Liver (tissue), 9 donors: ENCODE results near the gene PGBD5. TPM values are rescaled to one million over a fixed set of nuclear protein-coding genes. Genes with fewer than 3 reads are reported as not detected.

Source experiments
- DNase-seq: peaks from one replicate; pipeline ENCODE4 v3.0.0-alpha.2; 2017; ENCODE audit warnings: low spot score
- H3K27ac ChIP-seq, 2 donors: one replicate each; pipeline ENCODE4 v1.7.0; 2013; ENCODE audit warnings: inconsistent platforms in 2 of 2, low read length in 2 of 2, control low read depth in 1 of 2, low read depth in 1 of 2, mild to moderate bottlenecking in 1 of 2
- H3K27me3 ChIP-seq, 4 donors: one replicate each; pipeline versions ENCODE4 v1.6.1 to v1.7.0; 2013; ENCODE audit warnings: low read length in 3 of 4, inconsistent platforms in 1 of 4, mild to moderate bottlenecking in 1 of 4, moderate library complexity in 1 of 4; ENCODE audit not compliant: control insufficient read depth in 4 of 4, insufficient read depth in 4 of 4
- H3K36me3 ChIP-seq, 4 donors: one replicate each; pipeline versions ENCODE4 v1.6.1 to v1.7.0; 2013; ENCODE audit warnings: low read length in 3 of 4, mild to moderate bottlenecking in 3 of 4, low read depth in 1 of 4, moderate library complexity in 1 of 4; ENCODE audit not compliant: control insufficient read depth in 4 of 4, insufficient read depth in 3 of 4
- H3K4me1 ChIP-seq, 4 donors: one replicate each; pipeline versions ENCODE4 v1.6.1 to v1.7.0; 2013; ENCODE audit warnings: low read length in 3 of 4, mild to moderate bottlenecking in 3 of 4, moderate library complexity in 1 of 4; ENCODE audit not compliant: control insufficient read depth in 4 of 4, insufficient read depth in 4 of 4
- H3K4me3 ChIP-seq, 3 donors: one replicate each; pipeline versions ENCODE4 v1.6.1 to v1.7.0; 2013; ENCODE audit warnings: low read length in 3 of 3, control low read depth in 1 of 3, low read depth in 1 of 3, mild to moderate bottlenecking in 1 of 3
- H3K9ac ChIP-seq, 2 donors: one replicate each; pipeline ENCODE4 v1.7.0; 2013; ENCODE audit warnings: low read length in 2 of 2, mild to moderate bottlenecking in 2 of 2, moderate library complexity in 2 of 2, control low read depth in 1 of 2, low read depth in 1 of 2
- H3K9me3 ChIP-seq, 4 donors: one replicate each; pipeline versions ENCODE4 v1.6.1 to v1.7.0; 2013; ENCODE audit warnings: low read length in 3 of 4; ENCODE audit not compliant: control insufficient read depth in 4 of 4
- EGR1 ChIP-seq, 2 donors: IDR thresholded peaks; 2 replicates each; pipeline ENCODE4 v1.6.1; 2016 to 2018; ENCODE audit warnings: antibody characterized with exemption in 2 of 2, low read depth in 2 of 2
- FOXA1 ChIP-seq: IDR thresholded peaks from 2 replicates; pipeline ENCODE4 v1.6.1; 2016; ENCODE audit warnings: antibody characterized with exemption
- FOXA2 ChIP-seq: IDR thresholded peaks from 2 replicates; pipeline ENCODE4 v1.6.1; 2016; ENCODE audit warnings: antibody characterized with exemption
- GABPA ChIP-seq, 2 donors: IDR thresholded peaks in 1 of 2; conservative IDR thresholded peaks in 1 of 2; 2 replicates each; pipeline ENCODE4 v1.6.1; 2016; ENCODE audit warnings: antibody characterized with exemption in 2 of 2, mild to moderate bottlenecking in 1 of 2, moderate library complexity in 1 of 2
- HNF4A ChIP-seq, 2 donors: conservative IDR thresholded peaks; 2 replicates each; pipeline ENCODE4 v1.6.1; 2016; ENCODE audit warnings: antibody characterized with exemption in 2 of 2, mild to moderate bottlenecking in 2 of 2
- HNF4G ChIP-seq: IDR thresholded peaks from 2 replicates; pipeline ENCODE4 v1.6.1; 2016; ENCODE audit warnings: antibody characterized with exemption
- JUND ChIP-seq, 2 donors: IDR thresholded peaks; 2 replicates each; pipeline ENCODE4 v1.6.1; 2016; ENCODE audit warnings: antibody characterized with exemption in 2 of 2
- NR2F2 ChIP-seq: IDR thresholded peaks from 2 replicates; pipeline ENCODE4 v1.6.1; 2016; ENCODE audit warnings: antibody characterized with exemption
- RAD21 ChIP-seq, 2 donors: IDR thresholded peaks; 2 replicates each; pipeline ENCODE4 v1.6.1; 2016; ENCODE audit warnings: antibody characterized with exemption in 2 of 2, mild to moderate bottlenecking in 2 of 2
- RXRA ChIP-seq, 2 donors: IDR thresholded peaks; 2 replicates each; pipeline ENCODE4 v1.6.1; 2017 to 2018; ENCODE audit warnings: antibody characterized with exemption in 2 of 2, mild to moderate bottlenecking in 1 of 2
- SP1 ChIP-seq: IDR thresholded peaks from 2 replicates; pipeline ENCODE4 v1.6.1; 2018; ENCODE audit warnings: antibody characterized with exemption, mild to moderate bottlenecking
- TAF1 ChIP-seq: conservative IDR thresholded peaks from 2 replicates; pipeline ENCODE4 v1.6.1; 2016; ENCODE audit warnings: antibody characterized with exemption, mild to moderate bottlenecking
- YY1 ChIP-seq: IDR thresholded peaks from 2 replicates; pipeline ENCODE4 v1.6.1; 2016; ENCODE audit warnings: antibody characterized with exemption, mild to moderate bottlenecking
- WGBS: extraction: QIAGEN DNeasy Blood & Tissue Kit; methylation state at CpG from one replicate; pipeline ENCODE4 v1.1.7; 2013; 5-methylcytosine and 5-hydroxymethylcytosine counted together
- polyA plus RNA-seq, 2 donors: library from polyadenylated mRNA; stranded (reverse) in 1 of 2; unstranded in 1 of 2; fragments of 200-250 nt in 1 of 2; fragments of >200 nt in 1 of 2; fragmentation: Nextera tagmentation in 1 of 2; extraction: Ambion mirVana in 1 of 2; gene quantifications; one replicate each; pipeline versions ENCODE4 v1.2.1 to v1.2.3, GENCODE V29; 2013 to 2015
- total RNA-seq, 2 donors: library from RNA; depleted of rRNA; stranded (reverse); fragments of >200 nt; gene quantifications; one replicate each; pipeline ENCODE4 v1.2.3, GENCODE V29; 2014
- TF ChIP-seq, protein P1 (sequence below): IDR thresholded peaks from 2 replicates; pipeline ENCODE4 v1.6.1; 2016; ENCODE audit warnings: antibody characterized with exemption, mild to moderate bottlenecking
- TF ChIP-seq, protein P2 (sequence below): fragments of 150-350 bp; IDR thresholded peaks from 2 replicates; pipeline ENCODE4 v1.5.1; 2017; ENCODE audit warnings: improper control_type of control experiment, low read depth, low read length; ENCODE audit not compliant: missing input control
- TF ChIP-seq, protein P3 (sequence below): IDR thresholded peaks from 2 replicates; pipeline ENCODE4 v1.6.1; 2016; ENCODE audit warnings: antibody characterized with exemption
- TF ChIP-seq, protein P4 (sequence below): IDR thresholded peaks from 2 replicates; pipeline ENCODE4 v1.6.1; 2016; ENCODE audit warnings: antibody characterized with exemption
- donor health status: healthy.
- donor health status: healthy.
- donor health status: healthy.
- donor health status: healthy.
- donor health status: healthy.

Gene PGBD5
- total and polyA plus RNA-seq, 4 donors, result 0.88 to 5.4 (median 2.7) TPM

GRCh38 chr1:230414694-230415093 is 11.4 kb downstream of the PGBD5 start:
- Histone ChIP-seq H3K4me1 (peaks cover 0 to 2% (median 0%) of the 10 kb centered on the region in 4 donors), H3K9ac (no peak overlapping the region), H3K27ac (no peak overlapping the region), H3K27me3 (no peaks in the 10 kb centered on the region), H3K36me3 (no peaks in the 10 kb centered on the region), H3K4me3 (no peak overlapping the region), H3K9me3 (no peaks in the 10 kb centered on the region)
- WGBS, result 87% methylated on average over 4 of the region's 4 CpGs
- no peak for TF ChIP-seq NR2F2
- TF ChIP-seq HNF4A (conservative IDR thresholded peaks at IDR 0.05), result no peak
- no peak for TF ChIP-seq TAF1
- TF ChIP-seq RXRA (IDR thresholded peaks at IDR 0.05), result no peak
- TF ChIP-seq YY1, result no peak
- no peak for TF ChIP-seq HNF4G
- no peak for TF ChIP-seq FOXA2
- TF ChIP-seq, protein P1, sequence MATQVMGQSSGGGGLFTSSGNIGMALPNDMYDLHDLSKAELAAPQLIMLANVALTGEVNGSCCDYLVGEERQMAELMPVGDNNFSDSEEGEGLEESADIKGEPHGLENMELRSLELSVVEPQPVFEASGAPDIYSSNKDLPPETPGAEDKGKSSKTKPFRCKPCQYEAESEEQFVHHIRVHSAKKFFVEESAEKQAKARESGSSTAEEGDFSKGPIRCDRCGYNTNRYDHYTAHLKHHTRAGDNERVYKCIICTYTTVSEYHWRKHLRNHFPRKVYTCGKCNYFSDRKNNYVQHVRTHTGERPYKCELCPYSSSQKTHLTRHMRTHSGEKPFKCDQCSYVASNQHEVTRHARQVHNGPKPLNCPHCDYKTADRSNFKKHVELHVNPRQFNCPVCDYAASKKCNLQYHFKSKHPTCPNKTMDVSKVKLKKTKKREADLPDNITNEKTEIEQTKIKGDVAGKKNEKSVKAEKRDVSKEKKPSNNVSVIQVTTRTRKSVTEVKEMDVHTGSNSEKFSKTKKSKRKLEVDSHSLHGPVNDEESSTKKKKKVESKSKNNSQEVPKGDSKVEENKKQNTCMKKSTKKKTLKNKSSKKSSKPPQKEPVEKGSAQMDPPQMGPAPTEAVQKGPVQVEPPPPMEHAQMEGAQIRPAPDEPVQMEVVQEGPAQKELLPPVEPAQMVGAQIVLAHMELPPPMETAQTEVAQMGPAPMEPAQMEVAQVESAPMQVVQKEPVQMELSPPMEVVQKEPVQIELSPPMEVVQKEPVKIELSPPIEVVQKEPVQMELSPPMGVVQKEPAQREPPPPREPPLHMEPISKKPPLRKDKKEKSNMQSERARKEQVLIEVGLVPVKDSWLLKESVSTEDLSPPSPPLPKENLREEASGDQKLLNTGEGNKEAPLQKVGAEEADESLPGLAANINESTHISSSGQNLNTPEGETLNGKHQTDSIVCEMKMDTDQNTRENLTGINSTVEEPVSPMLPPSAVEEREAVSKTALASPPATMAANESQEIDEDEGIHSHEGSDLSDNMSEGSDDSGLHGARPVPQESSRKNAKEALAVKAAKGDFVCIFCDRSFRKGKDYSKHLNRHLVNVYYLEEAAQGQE, result no peak
- TF ChIP-seq, protein P2, sequence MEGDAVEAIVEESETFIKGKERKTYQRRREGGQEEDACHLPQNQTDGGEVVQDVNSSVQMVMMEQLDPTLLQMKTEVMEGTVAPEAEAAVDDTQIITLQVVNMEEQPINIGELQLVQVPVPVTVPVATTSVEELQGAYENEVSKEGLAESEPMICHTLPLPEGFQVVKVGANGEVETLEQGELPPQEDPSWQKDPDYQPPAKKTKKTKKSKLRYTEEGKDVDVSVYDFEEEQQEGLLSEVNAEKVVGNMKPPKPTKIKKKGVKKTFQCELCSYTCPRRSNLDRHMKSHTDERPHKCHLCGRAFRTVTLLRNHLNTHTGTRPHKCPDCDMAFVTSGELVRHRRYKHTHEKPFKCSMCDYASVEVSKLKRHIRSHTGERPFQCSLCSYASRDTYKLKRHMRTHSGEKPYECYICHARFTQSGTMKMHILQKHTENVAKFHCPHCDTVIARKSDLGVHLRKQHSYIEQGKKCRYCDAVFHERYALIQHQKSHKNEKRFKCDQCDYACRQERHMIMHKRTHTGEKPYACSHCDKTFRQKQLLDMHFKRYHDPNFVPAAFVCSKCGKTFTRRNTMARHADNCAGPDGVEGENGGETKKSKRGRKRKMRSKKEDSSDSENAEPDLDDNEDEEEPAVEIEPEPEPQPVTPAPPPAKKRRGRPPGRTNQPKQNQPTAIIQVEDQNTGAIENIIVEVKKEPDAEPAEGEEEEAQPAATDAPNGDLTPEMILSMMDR, result no peak
- TF ChIP-seq EGR1 (IDR thresholded peaks at IDR 0.05; ENCODE audit: low read depth in 2 of 2), result no peak
- TF ChIP-seq FOXA1, result no peak
- TF ChIP-seq, protein P3, sequence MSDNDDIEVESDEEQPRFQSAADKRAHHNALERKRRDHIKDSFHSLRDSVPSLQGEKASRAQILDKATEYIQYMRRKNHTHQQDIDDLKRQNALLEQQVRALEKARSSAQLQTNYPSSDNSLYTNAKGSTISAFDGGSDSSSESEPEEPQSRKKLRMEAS, result no peak
- TF ChIP-seq JUND (IDR thresholded peaks at IDR 0.05), result no peak
- TF ChIP-seq GABPA (IDR thresholded peaks at IDR 0.05 in 1 of 2, conservative IDR thresholded peaks at IDR 0.05 in 1 of 2), result no peak
- no peak for TF ChIP-seq RAD21 (IDR thresholded peaks at IDR 0.05)
- TF ChIP-seq, protein P4, sequence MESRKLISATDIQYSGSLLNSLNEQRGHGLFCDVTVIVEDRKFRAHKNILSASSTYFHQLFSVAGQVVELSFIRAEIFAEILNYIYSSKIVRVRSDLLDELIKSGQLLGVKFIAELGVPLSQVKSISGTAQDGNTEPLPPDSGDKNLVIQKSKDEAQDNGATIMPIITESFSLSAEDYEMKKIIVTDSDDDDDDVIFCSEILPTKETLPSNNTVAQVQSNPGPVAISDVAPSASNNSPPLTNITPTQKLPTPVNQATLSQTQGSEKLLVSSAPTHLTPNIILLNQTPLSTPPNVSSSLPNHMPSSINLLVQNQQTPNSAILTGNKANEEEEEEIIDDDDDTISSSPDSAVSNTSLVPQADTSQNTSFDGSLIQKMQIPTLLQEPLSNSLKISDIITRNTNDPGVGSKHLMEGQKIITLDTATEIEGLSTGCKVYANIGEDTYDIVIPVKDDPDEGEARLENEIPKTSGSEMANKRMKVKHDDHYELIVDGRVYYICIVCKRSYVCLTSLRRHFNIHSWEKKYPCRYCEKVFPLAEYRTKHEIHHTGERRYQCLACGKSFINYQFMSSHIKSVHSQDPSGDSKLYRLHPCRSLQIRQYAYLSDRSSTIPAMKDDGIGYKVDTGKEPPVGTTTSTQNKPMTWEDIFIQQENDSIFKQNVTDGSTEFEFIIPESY, result no peak
- no peak for TF ChIP-seq SP1
- DNase-seq, result no peak

GRCh38 chr1:230414102-230414501 is 12.0 kb downstream of the PGBD5 start:
- Histone ChIP-seq H3K4me1 (peaks cover 0 to 2% (median 0%) of the 10 kb centered on the region in 4 donors), H3K36me3 (no peaks in the 10 kb centered on the region), H3K9ac (no peak overlapping the region), H3K27ac (no peak overlapping the region), H3K27me3 (no peaks in the 10 kb centered on the region), H3K4me3 (no peak overlapping the region), H3K9me3 (no peaks in the 10 kb centered on the region)
- 96% methylated on average over 4 of the region's 4 CpGs for WGBS
- DNase-seq, result no peak
- TF ChIP-seq YY1 (no peak), JUND (IDR thresholded peaks at IDR 0.05) (no peak), GABPA (IDR thresholded peaks at IDR 0.05 in 1 of 2, conservative IDR thresholded peaks at IDR 0.05 in 1 of 2) (no peak), FOXA2 (no peak)
- TF ChIP-seq, protein P2, result no peak
